AG10803 (cell line): ENCODE results near the gene KRTAP12-2.

ENCODE experiments used
- DNase-seq: peaks from one replicate; pipeline ENCODE4 v3.0.0; 2010; ENCODE audit warnings: low read depth
- H3K4me3 ChIP-seq: 2 replicates; pipeline ENCODE4 v1.5.1; 2011; ENCODE audit warnings: mild to moderate bottlenecking, low read length, control low read depth
- TF ChIP-seq, protein P1 (sequence below): conservative IDR thresholded peaks from 2 replicates; pipeline ENCODE4 v1.5.1; 2011; ENCODE audit warnings: mild to moderate bottlenecking, low read length, control low read depth, inconsistent platforms

KRTAP12-2 gene

DNA sequence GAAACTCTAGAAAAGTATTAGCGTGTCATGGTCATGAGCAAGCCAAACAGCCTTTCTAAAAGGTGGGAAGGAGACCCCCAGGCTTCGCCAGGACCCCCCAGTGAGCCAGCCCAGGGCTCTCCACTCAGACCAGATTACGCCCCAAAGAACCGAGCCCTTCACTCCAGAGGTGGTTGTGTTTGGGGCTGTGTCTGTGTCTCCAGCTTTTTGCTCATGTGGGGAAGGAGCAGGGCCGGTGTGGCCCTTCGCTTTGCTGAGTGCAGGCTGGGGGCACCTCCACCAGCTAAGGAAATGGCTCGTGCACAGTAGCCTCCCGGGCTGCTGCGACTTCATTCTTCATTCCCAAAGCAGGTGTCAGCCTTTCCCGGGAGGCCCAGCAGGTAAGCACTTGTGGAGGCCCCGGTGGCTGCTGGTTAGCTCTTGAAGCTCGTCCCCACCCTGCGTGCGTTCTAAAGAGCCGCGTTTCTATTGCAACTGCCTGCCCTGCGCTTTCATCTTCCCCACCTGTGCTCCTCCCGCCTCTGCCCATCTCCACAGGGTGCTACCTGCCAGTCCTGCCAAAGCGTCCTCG, 44.1 kb upstream of the KRTAP12-2 start:
- DNase-seq = no peak

DNA sequence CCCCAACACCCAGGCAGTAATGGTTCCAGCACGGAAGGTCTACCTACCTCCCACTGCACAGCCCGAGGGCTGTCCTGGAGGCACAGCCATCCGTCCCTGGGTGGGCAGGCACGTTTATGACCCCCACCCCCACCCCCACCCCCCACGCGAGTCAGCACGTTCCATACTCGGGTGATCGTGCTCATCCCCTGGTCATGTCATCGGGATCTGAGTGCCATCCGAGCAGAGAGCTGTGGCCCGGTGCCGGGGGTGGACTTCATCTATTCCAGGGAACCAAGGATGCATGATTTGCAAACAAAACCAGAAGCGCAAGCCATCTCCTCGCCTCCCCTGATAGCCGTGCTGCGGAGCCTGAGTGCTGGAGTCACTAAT, 43.6 kb upstream of the KRTAP12-2 start:
- no peak overlapping the region for H3K4me3 ChIP-seq
- TF ChIP-seq, protein P1, sequence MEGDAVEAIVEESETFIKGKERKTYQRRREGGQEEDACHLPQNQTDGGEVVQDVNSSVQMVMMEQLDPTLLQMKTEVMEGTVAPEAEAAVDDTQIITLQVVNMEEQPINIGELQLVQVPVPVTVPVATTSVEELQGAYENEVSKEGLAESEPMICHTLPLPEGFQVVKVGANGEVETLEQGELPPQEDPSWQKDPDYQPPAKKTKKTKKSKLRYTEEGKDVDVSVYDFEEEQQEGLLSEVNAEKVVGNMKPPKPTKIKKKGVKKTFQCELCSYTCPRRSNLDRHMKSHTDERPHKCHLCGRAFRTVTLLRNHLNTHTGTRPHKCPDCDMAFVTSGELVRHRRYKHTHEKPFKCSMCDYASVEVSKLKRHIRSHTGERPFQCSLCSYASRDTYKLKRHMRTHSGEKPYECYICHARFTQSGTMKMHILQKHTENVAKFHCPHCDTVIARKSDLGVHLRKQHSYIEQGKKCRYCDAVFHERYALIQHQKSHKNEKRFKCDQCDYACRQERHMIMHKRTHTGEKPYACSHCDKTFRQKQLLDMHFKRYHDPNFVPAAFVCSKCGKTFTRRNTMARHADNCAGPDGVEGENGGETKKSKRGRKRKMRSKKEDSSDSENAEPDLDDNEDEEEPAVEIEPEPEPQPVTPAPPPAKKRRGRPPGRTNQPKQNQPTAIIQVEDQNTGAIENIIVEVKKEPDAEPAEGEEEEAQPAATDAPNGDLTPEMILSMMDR = no peak
- no peak for DNase-seq

More for the DNA sequence above, 44.1 kb upstream of the KRTAP12-2 start:
- TF ChIP-seq, protein P1 = no peak
- no peak overlapping the region for H3K4me3 ChIP-seq

DNA sequence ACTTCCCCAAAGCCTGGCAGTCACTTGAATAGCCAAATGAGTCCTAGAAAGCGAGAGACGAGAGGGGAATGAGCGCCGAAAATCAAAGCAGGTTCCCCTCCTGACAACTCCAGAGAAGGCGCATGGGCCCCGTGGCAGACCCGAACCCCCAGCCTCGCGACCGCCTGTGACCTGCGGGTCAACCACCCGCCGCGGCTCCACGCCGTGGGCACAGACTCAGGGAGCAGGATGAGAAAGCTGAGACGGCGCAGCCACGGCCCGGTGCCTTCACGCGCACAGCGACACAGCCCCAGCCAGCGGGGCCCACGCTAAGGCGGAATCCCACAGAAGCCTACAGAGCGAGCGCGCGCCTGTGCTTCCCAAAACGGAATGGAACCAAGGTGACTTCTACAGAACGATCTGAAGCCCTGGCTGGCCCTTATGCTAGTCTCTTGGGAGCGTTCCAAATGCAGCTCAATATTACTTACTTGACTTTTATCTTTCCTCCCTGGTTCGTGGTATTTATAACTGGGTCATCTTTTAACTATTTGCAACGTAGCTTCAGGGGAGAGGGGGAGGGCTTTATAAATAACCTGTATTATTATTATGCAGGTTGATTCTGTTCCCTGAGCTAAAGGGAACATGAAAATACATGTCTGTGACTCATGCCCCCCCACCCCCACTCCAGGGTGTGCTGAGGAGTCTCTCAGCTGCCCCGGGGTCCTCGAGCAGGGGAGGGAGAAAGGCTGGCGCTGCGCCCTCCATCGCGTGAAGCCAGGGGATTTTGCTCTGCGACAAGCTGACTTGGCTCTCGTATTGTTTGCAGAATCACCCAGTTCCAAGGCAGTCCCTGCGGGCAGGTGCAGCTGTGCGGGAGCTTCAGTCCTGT, 42.9 kb upstream of the KRTAP12-2 start:
- DNase-seq = no peak
- TF ChIP-seq, protein P1 = no peak
- no peak overlapping the region for H3K4me3 ChIP-seq

DNA sequence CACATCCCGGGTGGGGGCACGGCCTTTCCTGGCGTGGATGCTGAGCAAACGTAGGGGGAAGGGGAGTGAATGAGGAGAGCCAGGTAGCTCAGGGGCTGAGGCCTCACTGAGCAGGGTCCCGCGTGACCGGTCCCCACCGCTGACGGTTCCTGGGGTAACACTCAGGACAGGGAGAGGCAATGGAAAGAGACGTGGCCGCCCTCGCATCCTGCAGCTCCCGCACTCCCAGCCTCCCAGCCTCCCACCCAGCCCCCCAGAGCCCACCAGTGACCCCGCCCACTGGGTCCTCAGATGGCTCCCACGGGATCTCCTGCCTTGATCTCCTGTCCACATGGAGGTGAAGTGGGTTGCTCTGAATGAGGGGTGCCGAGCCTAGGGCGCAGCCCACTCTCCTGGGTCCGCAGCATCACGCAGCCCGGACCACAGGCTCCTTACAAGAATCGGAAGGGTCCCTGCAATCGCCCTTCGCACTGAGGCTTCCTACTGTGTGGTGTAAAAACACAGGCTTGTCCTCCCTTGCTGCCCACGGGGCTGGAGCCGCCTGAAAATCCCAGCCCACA, 42.2 kb upstream of the KRTAP12-2 start:
- H3K4me3 ChIP-seq = no peak overlapping the region
- no peak for DNase-seq
- TF ChIP-seq, protein P1 = no peak

DNA sequence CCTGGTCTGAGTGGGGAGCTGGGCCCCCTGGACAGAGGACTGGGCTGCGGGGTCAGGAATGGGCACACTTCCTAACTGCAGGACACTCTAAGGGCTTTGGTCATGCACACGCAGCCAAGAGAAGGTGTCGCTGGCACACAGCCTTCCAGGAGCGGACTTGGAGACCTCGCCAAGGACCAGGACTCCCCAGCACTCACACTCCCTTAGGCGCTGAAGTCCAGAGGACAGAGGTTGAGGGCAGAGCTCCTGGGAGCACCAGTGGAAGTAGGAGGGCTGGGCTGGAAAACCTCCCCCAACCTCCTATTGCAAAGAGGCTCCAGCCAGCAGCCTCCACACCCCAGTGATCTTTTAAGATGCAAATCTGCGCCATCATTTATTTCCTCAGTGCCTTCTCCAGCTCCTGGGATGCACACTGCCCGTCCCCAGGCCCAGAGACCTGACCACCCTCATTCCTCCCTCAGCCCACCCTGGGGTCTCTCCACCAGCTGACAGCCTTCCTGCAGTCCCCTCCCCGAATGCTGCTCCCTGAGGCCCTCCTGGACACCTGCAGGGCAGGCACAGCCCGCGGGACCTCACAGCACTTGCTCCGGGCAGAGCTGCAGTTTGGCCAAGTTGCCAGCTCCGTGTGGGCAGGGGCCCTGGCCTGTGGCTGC, 41.6 kb upstream of the KRTAP12-2 start:
- no peak overlapping the region for H3K4me3 ChIP-seq
- TF ChIP-seq, protein P1 = no peak
- DNase-seq = no peak

DNA sequence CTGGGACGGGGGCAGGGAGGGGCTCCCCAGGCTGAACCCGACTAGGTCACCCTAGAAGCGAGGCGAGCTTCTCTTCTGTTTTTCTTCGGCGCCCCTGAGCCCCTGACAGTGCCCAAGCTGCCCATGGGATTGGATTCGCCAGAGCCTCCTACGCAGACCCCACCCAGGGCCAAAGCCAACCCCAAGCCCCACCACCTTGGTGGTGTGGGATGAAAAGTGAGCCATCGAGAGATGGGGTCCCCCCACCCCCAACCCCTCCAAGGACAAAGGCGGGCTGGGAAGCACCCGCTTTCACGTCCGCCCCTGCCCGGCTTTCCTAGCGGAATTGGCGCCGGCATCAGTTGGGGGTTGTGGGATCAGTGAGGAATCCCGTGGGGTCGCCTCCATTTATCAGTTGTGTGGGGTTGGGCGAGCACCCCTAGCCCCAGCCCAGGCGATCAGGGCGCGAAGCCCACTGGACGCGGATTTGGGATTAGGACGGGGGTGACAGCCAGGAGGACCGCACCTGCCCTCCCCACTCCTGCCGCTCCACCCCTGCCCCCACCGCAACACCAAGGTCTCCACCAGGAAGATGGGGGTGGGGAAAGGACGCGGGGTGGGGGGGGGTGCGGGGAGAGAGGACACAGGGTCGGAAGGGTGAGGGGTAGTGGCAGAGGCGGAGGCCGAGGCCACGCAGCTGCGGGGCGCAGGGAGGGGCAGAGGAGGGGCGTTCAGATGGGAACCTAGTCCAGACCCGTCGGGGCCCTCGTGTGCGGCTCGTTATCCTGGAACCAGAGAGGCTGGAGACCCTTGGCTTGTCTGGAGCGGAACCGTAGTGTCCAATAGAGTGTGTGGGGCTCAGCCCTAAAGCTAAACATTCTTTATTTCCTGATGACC, 40.2 kb upstream of the KRTAP12-2 start:
- TF ChIP-seq, protein P1 = no peak
- DNase-seq = no peak

More for the DNA sequence above, 40.2 kb upstream of the KRTAP12-2 start:
- no peak overlapping the region for H3K4me3 ChIP-seq
